ENCODE measurements around the gene ITK.

GRCh38 chr5:157225469-157226422 is 45.1 kb downstream of the ITK start:
- TF ChIP-seq CTCF (IDR thresholded peaks at IDR 0.05) (no peak), EP300 (IDR thresholded peaks at IDR 0.05) (no peak)
